GM12892 (cell line): ENCODE data around the gene FNDC1.
"Not testable (repeated sequence)": the region's sequence is repeated elsewhere in the genome, so short reads cannot be mapped to it uniquely, and the experiment has no call there.

ENCODE experiments used
- POLR2A ChIP-seq: IDR thresholded peaks from 2 replicates; pipeline ENCODE4 v1.6.1; 2011; ENCODE audit warnings: low read depth, low read length, control low read depth
- POLR2AphosphoS5 ChIP-seq: IDR thresholded peaks from 2 replicates; pipeline ENCODE4 v1.6.1; 2011; ENCODE audit warnings: low read depth, low read length, control low read depth
- TAF1 ChIP-seq: IDR thresholded peaks from 2 replicates; pipeline ENCODE4 v1.6.1; 2011; ENCODE audit warnings: low read depth, mild to moderate bottlenecking, control low read depth, low read length, borderline replicate concordance

DNA sequence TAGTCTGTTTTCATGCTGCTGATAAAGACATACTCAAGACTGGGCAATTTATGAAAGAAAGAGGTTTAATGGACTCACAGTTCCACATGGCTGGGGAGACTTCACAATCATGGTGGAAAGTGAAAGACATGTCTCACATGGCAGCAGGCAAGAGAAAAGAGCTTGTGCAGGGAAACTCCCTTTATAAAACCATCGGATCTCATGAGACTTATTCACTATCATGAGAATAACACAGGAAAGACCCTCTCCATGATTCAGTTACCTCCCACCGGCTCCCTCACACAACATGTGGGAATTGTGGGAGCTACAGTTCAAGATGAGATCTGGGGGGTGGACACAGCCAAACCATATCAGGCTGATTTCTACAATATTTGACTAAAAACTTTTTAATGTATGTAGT, 45.4 kb upstream of the FNDC1 start:
- TF ChIP-seq POLR2A, POLR2AphosphoS5, TAF1: not testable (repeated sequence)
